GM18909 (cell line): ENCODE measurements around the gene MAL.
"Not testable (repeated sequence)": the region's sequence is repeated elsewhere in the genome, so short reads cannot be mapped to it uniquely, and the experiment has no call there.

Experiments used
- ATAC-seq: cut with Tn5 transposase; IDR thresholded peaks from one replicate; pipeline ENCODE4 v1.9.1; 2021; ENCODE audit warnings: mild to moderate bottlenecking; ENCODE audit not compliant: unreplicated experiment, poor library complexity

Gene MAL

DNA sequence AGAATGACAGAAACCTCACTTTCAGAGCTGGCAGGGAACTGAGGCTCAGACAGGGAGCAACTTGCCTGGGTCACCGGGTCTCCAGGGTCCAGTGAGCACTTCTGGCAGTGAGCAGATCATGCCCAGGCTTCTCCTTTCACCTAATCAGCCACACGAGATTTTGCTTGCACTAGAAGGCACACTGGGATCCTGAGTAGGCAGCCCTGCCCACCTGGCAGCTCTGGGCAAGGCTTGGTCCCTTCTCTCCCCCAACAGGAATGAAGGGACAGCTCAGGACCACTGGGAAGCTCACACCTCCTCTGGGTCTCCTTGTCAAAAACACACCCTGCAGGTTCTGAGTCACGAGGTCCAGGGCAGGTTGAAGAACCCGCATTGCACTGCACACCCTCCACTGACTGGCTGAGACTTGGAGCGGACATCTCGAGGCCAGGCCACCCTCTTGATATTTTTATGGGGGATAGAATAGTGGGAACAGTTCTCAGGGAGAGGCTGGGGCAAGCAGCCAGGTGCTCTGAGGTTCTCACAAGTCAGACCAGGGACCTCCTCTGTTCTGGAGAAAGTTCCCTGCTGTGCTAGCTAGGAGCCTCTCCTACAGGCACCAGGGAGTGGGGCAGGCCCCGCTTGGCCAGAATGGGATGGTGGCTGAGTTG, 5.7 kb downstream of the MAL start:
- ATAC-seq: no peak

DNA sequence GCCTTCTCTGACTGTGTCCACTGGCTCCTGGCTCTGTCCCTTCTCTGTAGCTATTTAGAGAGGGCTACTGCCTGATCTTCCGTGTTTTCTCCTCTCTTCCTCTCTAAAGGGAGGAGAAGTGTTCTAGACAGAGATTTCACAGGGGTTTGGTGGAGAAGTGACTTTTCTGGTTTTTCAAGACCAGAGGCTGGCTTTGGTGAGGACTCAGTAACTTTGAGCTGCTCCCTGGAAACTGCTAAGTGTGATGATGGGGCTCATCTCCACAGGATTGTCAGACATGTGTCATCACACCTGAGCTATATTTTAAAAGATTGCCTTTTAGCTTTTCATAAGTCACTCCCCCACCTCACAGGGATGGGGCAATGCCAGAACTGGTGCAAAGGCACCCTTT, 6.2 kb downstream of the MAL start:
- ATAC-seq: no peak

DNA sequence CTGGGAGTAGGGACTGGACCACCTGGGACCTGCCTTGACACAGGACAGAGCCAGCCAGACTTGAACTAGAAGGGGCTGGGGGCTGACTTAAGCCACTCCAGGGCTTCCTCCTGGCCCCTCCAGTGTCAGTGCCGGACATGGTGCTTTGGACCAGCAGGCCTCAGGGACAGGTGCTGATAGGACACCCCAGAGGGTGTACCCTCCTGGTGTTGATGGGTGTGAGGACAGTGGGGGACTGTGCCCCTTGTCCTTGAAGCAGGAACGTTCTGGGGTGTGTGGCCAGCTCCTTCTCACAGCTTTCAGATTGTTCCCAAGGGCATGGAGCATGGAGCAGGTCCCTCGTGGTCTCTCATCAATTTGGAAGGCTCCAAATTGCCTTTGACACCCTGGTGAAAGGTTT, 6.8 kb downstream of the MAL start:
- ATAC-seq: no peak

- ATAC-seq: no peak
Observed at GRCh38 chr2:95032868-95033603, 7.5 kb downstream of the MAL start.

DNA sequence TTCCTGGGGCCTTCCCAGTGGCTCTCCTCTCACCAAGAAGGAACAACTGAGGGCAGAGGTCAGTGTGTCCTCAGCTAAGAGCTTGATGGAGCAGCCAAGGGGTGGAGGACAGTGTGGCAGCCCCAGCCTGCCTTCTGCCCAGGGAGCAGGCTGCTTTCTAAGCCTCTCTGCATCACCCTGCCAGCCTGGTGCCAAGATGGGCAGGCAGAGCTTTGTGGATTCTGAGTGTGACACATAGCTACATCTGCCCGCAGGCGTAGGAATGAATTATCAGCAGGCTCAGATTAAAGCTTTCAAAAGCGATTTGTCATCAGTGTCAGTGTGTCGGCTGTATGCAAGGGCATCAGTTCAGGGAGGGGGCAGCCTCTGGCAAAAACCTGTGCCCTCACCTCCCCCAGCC, 8.7 kb downstream of the MAL start:
- no peak for ATAC-seq

- ATAC-seq: no peak
Observed at GRCh38 chr2:95034818-95035217, 9.3 kb downstream of the MAL start.

DNA sequence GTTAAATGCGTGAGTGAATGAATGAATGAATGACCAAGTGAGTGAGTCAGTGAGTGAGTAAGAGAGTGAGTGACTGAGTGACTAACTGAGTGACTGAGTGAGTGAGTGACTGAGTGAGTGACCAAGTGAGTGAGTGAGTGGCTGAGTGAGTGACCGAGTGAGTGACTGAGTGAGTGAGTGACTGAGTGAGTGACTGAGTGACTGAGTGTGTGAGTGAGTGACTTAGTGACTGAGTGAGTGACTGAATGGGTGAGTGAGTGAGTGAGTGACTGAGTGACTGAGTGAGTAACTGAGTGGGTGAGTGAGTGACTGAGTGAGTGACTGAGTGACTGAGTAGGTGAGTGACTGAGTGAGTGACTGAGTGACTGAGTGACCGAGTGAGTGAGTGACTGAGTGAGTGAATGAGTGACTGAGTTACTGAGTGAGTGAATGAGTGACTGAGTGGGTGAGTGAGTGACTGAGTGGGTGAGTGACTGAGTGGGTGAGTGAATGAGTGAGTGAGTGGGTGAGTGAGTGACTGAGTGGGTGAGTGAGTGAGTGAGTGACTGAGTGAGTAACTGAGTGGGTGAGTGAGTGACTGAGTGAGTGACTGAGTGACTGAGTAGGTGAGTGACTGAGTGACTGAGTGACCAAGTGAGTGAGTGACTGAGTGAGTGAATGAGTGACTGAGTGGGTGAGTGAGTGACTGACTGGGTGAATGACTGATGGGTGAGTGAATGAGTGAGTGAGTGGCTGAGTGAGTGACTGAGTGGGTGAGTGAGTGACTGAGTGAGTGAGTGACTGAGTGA, 11.3 kb downstream of the MAL start:
- no peak for ATAC-seq

DNA sequence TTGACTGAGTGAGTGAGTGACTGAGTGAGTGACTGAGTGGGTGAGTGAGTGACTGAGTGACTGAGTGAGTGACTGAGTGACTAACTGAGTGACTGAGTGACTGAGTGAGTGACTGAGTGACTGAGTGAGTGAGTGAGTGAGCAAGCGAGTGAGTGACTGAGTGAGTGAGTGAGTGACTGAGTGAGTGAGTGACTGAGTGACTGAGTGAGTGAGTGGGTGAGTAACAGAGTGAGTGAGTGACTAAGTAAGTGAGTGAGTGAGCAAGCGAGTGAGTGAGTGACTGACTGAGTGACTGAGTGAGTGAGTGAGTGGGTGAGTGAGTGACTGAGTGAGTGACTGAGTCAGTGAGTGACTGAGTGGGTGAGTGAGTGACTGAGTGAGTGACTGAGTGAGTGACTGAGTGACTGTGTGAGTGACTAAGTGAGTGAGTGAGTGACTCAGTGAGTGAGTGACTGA, 11.9 kb downstream of the MAL start:
- ATAC-seq: no peak

DNA sequence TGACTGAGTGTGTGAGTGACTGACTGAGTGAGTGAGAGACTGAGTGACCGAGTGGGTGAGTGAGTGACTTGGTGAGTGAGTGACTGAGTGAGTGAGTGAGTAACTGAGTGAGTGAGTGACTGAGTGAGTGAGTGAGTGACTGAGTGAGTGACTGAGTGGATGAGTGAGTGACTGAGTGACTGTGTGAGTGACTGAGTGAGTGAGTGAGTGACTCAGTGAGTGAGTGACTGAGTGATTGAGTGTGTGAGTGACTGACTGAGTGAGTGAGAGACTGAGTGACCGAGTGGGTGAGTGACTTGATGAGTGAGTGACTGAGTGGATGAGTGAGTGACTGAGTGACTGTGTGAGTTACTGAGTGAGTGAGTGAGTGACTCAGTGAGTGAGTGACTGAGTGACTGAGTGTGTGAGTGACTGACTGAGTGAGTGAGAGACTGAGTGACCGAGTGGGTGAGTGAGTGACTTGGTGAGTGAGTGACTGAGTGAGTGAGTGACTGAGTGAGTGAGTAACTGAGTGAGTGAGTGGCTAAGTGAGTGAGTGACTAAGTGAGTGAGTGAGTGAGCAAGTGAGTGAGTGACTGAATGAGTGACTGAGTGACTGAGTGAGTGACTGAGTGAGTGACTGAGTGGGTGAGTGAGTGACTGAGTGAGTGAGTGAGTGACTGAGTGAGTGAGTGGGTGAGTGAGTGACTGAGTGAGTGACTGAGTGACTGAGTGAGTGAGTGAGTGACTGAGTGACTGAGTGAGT, 12.5 kb downstream of the MAL start:
- not testable (repeated sequence) for ATAC-seq

DNA sequence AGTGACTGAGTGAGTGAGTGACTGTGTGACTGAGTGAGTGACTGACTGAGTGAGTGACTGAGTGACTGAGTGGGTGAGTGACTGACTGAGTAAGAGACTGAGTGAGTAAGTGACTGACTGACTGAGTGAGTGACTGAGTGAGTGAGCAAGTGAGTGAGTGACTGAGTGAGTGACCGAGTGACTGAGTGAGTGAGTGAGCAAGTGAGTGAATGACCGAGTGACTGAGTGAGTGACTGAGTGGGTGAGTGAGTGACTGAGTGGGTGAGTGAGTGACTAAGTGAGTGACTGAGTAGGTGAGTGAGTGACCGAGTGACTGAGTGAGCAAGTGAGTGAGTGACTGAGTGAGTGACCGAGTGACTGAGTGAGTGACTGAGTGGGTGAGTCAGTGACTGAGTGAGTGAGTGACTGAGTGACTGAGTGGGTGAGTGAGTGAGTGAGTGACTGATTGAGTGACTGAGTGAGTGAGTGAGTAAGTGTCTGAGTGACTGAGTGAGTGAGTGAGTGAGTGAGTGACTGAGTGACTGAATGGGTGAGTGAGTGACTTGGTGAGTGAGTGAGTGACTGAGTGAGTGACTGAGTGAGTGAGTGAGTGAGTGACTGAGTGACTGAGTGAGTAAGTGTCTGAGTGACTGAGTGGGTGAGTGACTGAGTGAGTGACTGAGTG, 13.3 kb downstream of the MAL start:
- ATAC-seq: no peak

GRCh38 chr2:95039363-95039762, 13.9 kb downstream of the MAL start:
- no peak for ATAC-seq

GRCh38 chr2:95039978-95040377, 14.5 kb downstream of the MAL start:
- no peak for ATAC-seq

DNA sequence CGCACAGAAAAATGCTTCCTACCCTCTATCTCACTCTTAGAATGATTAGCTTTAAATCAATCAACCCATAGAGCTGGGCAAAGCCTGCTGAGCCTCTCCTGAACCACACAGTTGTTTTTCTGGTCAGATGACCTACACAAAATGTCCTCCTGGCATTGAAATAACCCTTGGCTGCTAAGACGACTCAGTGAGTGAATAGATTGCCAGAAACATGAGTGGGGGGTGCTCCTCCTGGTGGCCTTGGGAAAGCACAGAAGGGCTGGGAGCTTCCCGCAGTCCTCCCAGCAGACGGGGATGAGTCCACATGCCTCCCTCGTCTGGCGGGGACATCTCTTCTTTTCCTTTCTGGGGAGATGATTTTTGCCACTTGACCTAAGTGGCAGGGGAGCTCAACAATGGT, 14.9 kb downstream of the MAL start:
- ATAC-seq: no peak

DNA sequence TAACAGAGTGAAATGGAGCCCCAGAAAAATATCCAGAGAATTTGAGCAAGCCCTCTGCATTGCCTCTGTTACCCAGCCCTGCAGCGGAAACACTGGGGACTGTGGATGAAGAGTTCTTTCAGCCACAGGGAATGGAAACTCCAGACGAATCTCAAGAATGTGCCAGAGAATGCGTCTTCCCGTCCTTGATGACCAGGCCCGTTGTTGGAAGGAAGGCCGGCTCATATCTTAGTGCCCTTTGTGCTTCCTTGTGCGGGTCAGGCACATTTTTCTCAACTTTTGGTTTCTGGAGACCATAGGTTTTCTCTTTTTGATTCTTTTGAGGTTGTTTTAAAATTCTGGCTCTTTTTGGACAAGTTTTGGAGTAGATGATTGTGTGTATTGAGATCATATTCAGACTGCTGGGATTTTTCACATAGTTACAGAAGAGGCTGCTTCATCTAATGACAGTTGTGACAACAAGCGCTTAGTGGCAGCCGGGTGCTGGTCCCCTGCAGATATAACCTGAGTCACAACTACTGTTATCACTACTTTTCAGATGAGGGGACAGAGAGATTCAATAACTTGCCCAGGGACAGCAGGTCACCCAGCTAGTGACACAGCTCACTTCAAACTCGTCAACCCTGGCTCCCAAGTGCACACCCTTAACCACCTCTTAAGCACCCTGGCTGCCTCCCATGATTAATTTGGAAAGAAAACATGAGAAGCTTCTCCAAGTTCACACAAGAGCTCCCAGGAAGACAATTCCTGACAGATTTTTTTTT, 15.7 kb downstream of the MAL start:
- no peak for ATAC-seq

DNA sequence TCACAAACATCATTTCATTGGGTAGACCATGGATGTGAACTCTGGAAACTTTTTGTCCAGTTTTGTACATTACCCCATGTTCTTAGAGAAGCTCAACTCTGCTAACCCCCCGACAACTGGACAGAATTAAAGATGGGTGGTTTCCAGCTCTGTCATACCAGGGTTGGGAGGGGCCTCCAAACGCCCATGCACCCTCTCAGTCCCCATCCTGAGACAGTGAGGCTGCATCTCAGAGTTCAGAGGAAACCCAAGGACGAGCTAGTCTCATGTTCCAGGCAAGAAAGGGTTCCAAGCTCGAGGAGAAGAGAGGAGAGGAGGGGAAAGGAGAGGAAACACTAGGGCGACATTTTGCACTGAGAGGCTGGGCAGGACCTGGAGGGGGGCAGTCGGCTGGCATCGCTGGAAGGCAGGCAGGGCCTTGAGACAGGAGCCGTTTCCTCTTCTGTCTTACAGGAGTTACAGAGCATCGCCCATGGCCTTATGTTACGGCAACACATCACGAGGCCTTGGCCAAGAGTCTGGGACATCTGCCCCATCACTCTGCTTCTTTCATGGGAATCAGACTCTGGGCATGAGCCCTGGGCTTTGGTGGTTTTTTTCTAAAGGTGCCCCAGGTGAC, 16.4 kb downstream of the MAL start:
- no peak for ATAC-seq

GRCh38 chr2:95042472-95043271, 17.2 kb downstream of the MAL start:
- ATAC-seq: no peak

DNA sequence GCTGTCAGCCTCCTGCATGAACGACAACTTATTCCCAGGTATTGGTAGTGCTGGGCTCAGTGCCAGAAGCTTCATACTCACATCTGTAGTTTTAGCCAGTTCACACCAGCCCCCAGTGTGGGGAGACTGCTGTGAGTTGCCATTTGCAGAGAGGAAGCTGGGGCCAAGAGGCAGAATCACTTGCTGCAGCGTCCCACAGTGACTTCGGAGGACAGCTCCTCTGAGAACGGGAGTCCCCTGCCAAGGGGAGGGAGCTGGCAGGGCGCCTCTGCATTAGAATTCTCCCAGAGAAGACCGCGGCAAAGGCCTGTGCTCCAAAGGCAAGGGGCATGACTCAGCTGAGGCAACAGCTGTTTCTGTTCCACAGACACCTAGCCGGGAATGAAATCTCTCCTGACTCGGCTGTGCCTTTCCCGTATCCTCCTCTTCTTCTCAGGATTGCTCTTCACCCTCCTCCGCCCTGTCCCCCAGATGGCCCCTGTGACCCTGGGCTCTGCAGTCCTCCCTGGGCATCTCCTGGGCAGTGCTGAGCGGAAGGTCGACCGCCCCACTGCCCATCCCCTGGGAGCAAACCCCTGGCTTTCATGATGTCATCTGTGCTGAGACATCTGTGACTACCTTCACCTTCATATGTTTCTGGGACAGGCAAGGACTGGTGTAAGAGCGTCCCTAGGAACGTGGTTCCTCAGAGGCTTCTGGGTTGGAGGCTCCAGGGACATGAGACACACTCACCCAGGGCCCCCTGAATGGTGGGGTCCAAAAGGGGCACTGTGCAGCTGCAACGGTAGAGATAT, 18.0 kb downstream of the MAL start:
- no peak for ATAC-seq
